COLO829 (cell line): ENCODE results near the gene RBMY1B.
"Not testable (repeated sequence)": the region's sequence is repeated elsewhere in the genome, so short reads cannot be mapped to it uniquely, and the experiment has no call there.

Experiments used
- DNase-seq: peaks from one replicate; pipeline ENCODE4 v3.0.0; 2012; ENCODE audit warnings: low spot score

RBMY1B gene

DNA sequence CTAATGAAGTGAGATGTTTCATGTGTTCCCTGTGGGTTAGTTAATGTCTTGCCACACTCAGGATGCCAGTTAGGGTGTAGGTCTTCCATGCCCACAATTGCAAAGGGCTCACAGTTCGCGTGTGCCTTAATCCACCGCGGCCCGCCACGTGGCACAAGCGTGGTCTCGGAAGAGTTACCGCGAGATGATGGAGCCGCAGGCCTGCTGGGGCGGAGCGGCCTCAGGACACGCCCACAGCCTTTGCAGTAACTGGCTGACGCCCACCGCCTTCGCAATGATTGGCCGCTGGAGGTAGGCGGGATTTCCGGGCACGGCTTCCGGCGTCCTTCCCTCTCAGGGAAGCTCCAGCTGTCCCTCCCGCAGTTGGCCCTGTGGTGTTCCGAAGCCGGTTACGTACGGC, at the start of gene RBMY1B:
Gene RBMY1B, plus strand, starts transcription at position 301 of the 400 bp plus-strand sequence. CDS start 2,013 bp downstream, outside the sequence.
- not testable (repeated sequence) for DNase-seq

GRCh38 chrY:21462915-21463314, 48.2 kb upstream of the RBMY1B start:
- DNase-seq, result not testable (repeated sequence)

DNA sequence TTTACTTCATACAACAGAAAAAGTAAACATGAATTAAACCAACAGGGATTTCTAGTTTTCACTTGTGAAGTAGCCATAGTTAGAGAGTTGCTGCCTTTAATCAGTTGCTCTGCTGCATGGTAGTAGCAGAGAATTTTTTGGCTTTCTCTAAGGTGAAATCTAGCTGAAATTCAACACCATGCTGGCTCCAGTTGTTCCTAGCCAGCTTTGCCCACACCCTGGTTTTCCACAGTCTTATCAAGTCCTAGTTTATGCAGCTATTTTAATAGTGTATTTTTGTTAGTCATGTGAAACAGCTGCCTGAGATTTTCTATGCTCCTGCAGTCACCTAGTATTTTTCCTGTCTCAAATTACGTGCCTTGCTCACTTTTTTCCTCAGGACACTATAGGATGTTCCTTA, 28.2 kb upstream of the RBMY1B start:
- DNase-seq, result no peak

- not testable (repeated sequence) for DNase-seq
Measured at GRCh38 chrY:21534579-21534978, 23.4 kb downstream of the RBMY1B start, which contains the start of gene RBMY1A1. RBMY1A1 (plus strand) TSS chrY:21534879; CDS start chrY:21536892, 2,013 bp downstream.

DNA sequence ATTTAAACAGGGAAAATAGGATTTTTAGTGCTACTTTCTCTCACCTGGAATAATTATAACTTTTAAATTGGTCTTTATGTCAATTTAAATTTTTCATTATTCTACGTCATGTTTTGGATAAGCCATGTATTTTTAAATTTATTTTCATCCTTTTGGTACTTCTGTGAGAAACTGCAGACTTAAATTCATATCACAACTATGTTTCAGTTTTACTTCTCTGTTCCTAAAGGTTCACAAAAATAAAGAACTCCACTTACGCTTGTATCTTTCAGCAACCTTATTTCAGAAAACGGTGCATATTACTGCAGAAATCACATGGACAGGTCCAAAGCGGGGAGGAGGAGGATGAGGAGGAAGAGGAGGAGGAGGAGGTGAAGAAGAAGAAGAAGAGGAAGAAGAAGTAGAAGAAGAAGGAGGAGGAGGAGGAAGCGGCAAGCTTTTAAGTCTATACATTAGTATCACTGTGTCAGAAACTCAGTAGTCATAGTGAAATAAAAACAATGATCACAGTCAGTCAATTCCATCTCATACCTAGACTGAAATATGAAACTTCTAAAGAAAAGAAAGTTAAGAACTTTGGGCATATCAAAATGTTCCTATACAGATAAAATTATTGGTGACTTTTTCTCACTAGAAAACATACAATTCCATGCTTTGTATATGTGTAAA, 48.3 kb downstream of the RBMY1B start:
- not testable (repeated sequence) for DNase-seq
